ENCODE data around the gene SGO2.

Gene SGO2

GRCh38 chr2:200593905-200594304 lies 67.9 kb downstream of the SGO2 start:
- TF ChIP-seq GATA3 (IDR thresholded peaks at IDR 0.05; ENCODE audit: low read depth, low read length) = no peak
- TF ChIP-seq GATA2 (IDR thresholded peaks at IDR 0.05; ENCODE audit: low read depth, low read length) = no peak

- TF ChIP-seq GATA3 (IDR thresholded peaks at IDR 0.05; ENCODE audit: low read depth, low read length) (no peak), GATA2 (IDR thresholded peaks at IDR 0.05; ENCODE audit: low read depth, low read length) (no peak)
These were observed 69.9 kb downstream of the SGO2 start for GRCh38 chr2:200595913-200596312.

GRCh38 chr2:200596774-200597570 lies 71.0 kb downstream of the SGO2 start:
- no peak for TF ChIP-seq GATA2 (IDR thresholded peaks at IDR 0.05; ENCODE audit: low read depth, low read length)
- no peak for TF ChIP-seq GATA3 (IDR thresholded peaks at IDR 0.05; ENCODE audit: low read depth, low read length)

- no peak for TF ChIP-seq GATA2 (IDR thresholded peaks at IDR 0.05; ENCODE audit: low read depth, low read length)
- no peak for TF ChIP-seq GATA3 (IDR thresholded peaks at IDR 0.05; ENCODE audit: low read depth, low read length)
These were observed 73.2 kb downstream of the SGO2 start for GRCh38 chr2:200599206-200599605.

- TF ChIP-seq GATA2 (IDR thresholded peaks at IDR 0.05; ENCODE audit: low read depth, low read length) (no peak), GATA3 (IDR thresholded peaks at IDR 0.05; ENCODE audit: low read depth, low read length) (no peak)
These were observed 74.7 kb downstream of the SGO2 start for GRCh38 chr2:200600549-200601225.

GRCh38 chr2:200602584-200602983 lies 76.6 kb downstream of the SGO2 start:
- TF ChIP-seq GATA2 (IDR thresholded peaks at IDR 0.05; ENCODE audit: low read depth, low read length) = no peak
- TF ChIP-seq GATA3 (IDR thresholded peaks at IDR 0.05; ENCODE audit: low read depth, low read length) = no peak

- TF ChIP-seq GATA3 (IDR thresholded peaks at IDR 0.05; ENCODE audit: low read depth, low read length) (no peak), GATA2 (IDR thresholded peaks at IDR 0.05; ENCODE audit: low read depth, low read length) (no peak)
These were observed 78.0 kb downstream of the SGO2 start for GRCh38 chr2:200603972-200604371.

- TF ChIP-seq GATA3 (IDR thresholded peaks at IDR 0.05; ENCODE audit: low read depth, low read length) = no peak
- no peak for TF ChIP-seq GATA2 (IDR thresholded peaks at IDR 0.05; ENCODE audit: low read depth, low read length)
These were observed 78.7 kb downstream of the SGO2 start for GRCh38 chr2:200604571-200605255.

- no peak for TF ChIP-seq GATA2 (IDR thresholded peaks at IDR 0.05; ENCODE audit: low read depth, low read length)
- no peak for TF ChIP-seq GATA3 (IDR thresholded peaks at IDR 0.05; ENCODE audit: low read depth, low read length)
These were observed 82.5 kb downstream of the SGO2 start for GRCh38 chr2:200608341-200609027.

GRCh38 chr2:200609028-200609614 lies 83.1 kb downstream of the SGO2 start:
- TF ChIP-seq GATA3 (IDR thresholded peaks at IDR 0.05; ENCODE audit: low read depth, low read length) (no peak), GATA2 (IDR thresholded peaks at IDR 0.05; ENCODE audit: low read depth, low read length) (no peak)

- no peak for TF ChIP-seq GATA3 (IDR thresholded peaks at IDR 0.05; ENCODE audit: low read depth, low read length)
- TF ChIP-seq GATA2 (IDR thresholded peaks at IDR 0.05; ENCODE audit: low read depth, low read length) = no peak
These were observed 87.7 kb downstream of the SGO2 start for GRCh38 chr2:200613692-200614091.

- TF ChIP-seq GATA3 (IDR thresholded peaks at IDR 0.05; ENCODE audit: low read depth, low read length) (no peak), GATA2 (IDR thresholded peaks at IDR 0.05; ENCODE audit: low read depth, low read length) (no peak)
These were observed 88.2 kb downstream of the SGO2 start for GRCh38 chr2:200614249-200614648.

GRCh38 chr2:200615247-200615646 lies 89.2 kb downstream of the SGO2 start:
- no peak for TF ChIP-seq GATA3 (IDR thresholded peaks at IDR 0.05; ENCODE audit: low read depth, low read length)
- no peak for TF ChIP-seq GATA2 (IDR thresholded peaks at IDR 0.05; ENCODE audit: low read depth, low read length)

- TF ChIP-seq GATA3 (IDR thresholded peaks at IDR 0.05; ENCODE audit: low read depth, low read length) = no peak
- TF ChIP-seq GATA2 (IDR thresholded peaks at IDR 0.05; ENCODE audit: low read depth, low read length) = no peak
These were observed 90.2 kb downstream of the SGO2 start for GRCh38 chr2:200616193-200616592.

All from SH-SY5Y (cell line).